AG04450 (cell line): ENCODE results near the gene SAMD11. TPM values are rescaled to one million over a fixed set of nuclear protein-coding genes. Genes with fewer than 3 reads are reported as not detected.
A peak's percentile ranks its signal among the peaks of the same experiment; 100 is the strongest.

ENCODE experiments used
- CTCF ChIA-PET: fragments of 300-600, 350-600 bp; formaldehyde crosslinking; extraction: SDS; loops from one replicate; lab custom pipeline; 2022; ENCODE audit warnings: antibody characterized with exemption, inconsistent platforms; lab: Charles Lee
- POLR2A ChIA-PET: fragments of 350-600 bp; formaldehyde crosslinking; extraction: SDS; loops from one replicate; lab custom pipeline; 2021; ENCODE audit warnings: antibody characterized with exemption, inconsistent platforms; lab: Yijun Ruan, JAX
- DNase-seq: peaks from one replicate; pipeline ENCODE4 v3.0.0-alpha.2; 2011; ENCODE audit warnings: low read depth, low spot score
- H3K27ac ChIP-seq: one replicate; pipeline ENCODE4 v1.5.1; 2012; ENCODE audit warnings: low read depth, low read length, control low read depth
- H3K27me3 ChIP-seq: one replicate; pipeline ENCODE4 v1.6.0; 2012; ENCODE audit warnings: low read length; ENCODE audit not compliant: control insufficient read depth, insufficient read depth
- H3K4me3 ChIP-seq: 2 replicates; pipeline ENCODE4 v1.5.1; 2011; ENCODE audit warnings: mild to moderate bottlenecking, low read depth, low read length, control low read depth
- H3K9me3 ChIP-seq: 2 replicates; pipeline ENCODE4 v1.5.1; 2012; ENCODE audit warnings: low read length; ENCODE audit not compliant: control insufficient read depth, insufficient read depth
- CTCF ChIP-seq: IDR thresholded peaks from 2 replicates; pipeline ENCODE4 v1.5.1; 2011; ENCODE audit warnings: low read depth, low read length, control low read depth, inconsistent platforms
- polyA plus RNA-seq: library from polyadenylated mRNA; depleted of rRNA; stranded (reverse); fragments of >200 nt; gene quantifications from 2 replicates; pipeline ENCODE4 v1.2.3, GENCODE V29; 2011

Gene SAMD11
- polyA plus RNA-seq, 1 experiment = 1.6 TPM

GRCh38 chr1:958823-959730, 35.4 kb downstream of the SAMD11 start, which contains the start of gene NOC2L:
Gene NOC2L (minus strand): TSS chr1:959256. CDS start chr1:959240, 16 bp downstream.
- POLR2A ChIA-PET = interaction anchor here (0.6 to 0.9 kb wide), 3 partner anchors 16 to 61 kb away, joined by 3 read pairs; no protein-coding TSS in a partner anchor
- peaks cover 4% of the 10 kb centered on the region; the same call in 1 of the 2 replicates for H3K9me3 ChIP-seq
- CTCF ChIA-PET = interaction anchor here (1.0 to 1.3 kb wide), 2 partner anchors 17 to 25 kb away, joined by 3 to 4 read pairs; no protein-coding TSS in a partner anchor
- H3K27me3 ChIP-seq = no peaks in the 10 kb centered on the region
- H3K4me3 ChIP-seq = peak within 1 kb of the TSS; percentile 99
- TF ChIP-seq CTCF = no peak
- DNase-seq = peak; percentile 37
- no peak within 1 kb of the TSS for H3K27ac ChIP-seq

GRCh38 chr1:959731-960362, 36.1 kb downstream of the SAMD11 start:
- DNase-seq = no peak
- H3K27ac ChIP-seq = no peak overlapping the region
- peaks cover 4% of the 10 kb centered on the region; the same call in 1 of the 2 replicates for H3K9me3 ChIP-seq
- ChIA-PET POLR2A (no interaction called here), CTCF (interaction anchor here (1.3 kb wide), 1 partner anchor 24 kb away, joined by 4 read pairs; no protein-coding TSS in a partner anchor)
- TF ChIP-seq CTCF = no peak
- H3K4me3 ChIP-seq = peak overlapping the region; percentile 65
- no peaks in the 10 kb centered on the region for H3K27me3 ChIP-seq

GRCh38 chr1:960363-961131, 36.8 kb downstream of the SAMD11 start, which contains the start of gene KLHL17:
Gene KLHL17 (plus strand): TSS chr1:960584. CDS start chr1:960694, 110 bp downstream.
- no peak for TF ChIP-seq CTCF
- ChIA-PET POLR2A (interaction anchor here (0.8 kb wide), 1 partner anchor 12 kb away, joined by 3 read pairs; no protein-coding TSS in a partner anchor), CTCF (no interaction called here)
- H3K4me3 ChIP-seq = peak within 1 kb of the TSS; percentile 65
- DNase-seq = no peak
- no peaks in the 10 kb centered on the region for H3K27me3 ChIP-seq
- H3K27ac ChIP-seq = no peak within 1 kb of the TSS
- H3K9me3 ChIP-seq = peaks cover 4% of the 10 kb centered on the region; the same call in 1 of the 2 replicates

GRCh38 chr1:961132-961669, 37.5 kb downstream of the SAMD11 start:
- ChIA-PET CTCF (no interaction called here), POLR2A (interaction anchor here (0.8 kb wide), 1 partner anchor 12 kb away, joined by 3 read pairs; no protein-coding TSS in a partner anchor)
- no peak for TF ChIP-seq CTCF
- H3K4me3 ChIP-seq = peak overlapping the region; percentile 65
- DNase-seq = no peak
- no peak overlapping the region for H3K27ac ChIP-seq
- peaks cover 4% of the 10 kb centered on the region; the same call in 1 of the 2 replicates for H3K9me3 ChIP-seq
- no peaks in the 10 kb centered on the region for H3K27me3 ChIP-seq
